Measurements from ENCODE around the gene MDFI.

- TF ChIP-seq TAF1 (IDR thresholded peaks at IDR 0.05; ENCODE audit: borderline replicate concordance, low read depth, low read length) = no peak
- no peak for TF ChIP-seq POLR2AphosphoS5 (IDR thresholded peaks at IDR 0.05; ENCODE audit: low read depth, low read length)
- TF ChIP-seq POLR2A (IDR thresholded peaks at IDR 0.05; ENCODE audit: low read depth, low read length) = no peak
Measured at GRCh38 chr6:41692730-41693129, 54.5 kb downstream of the MDFI start.
